ENCODE measurements around the gene SPEN.

Gene SPEN

DNA sequence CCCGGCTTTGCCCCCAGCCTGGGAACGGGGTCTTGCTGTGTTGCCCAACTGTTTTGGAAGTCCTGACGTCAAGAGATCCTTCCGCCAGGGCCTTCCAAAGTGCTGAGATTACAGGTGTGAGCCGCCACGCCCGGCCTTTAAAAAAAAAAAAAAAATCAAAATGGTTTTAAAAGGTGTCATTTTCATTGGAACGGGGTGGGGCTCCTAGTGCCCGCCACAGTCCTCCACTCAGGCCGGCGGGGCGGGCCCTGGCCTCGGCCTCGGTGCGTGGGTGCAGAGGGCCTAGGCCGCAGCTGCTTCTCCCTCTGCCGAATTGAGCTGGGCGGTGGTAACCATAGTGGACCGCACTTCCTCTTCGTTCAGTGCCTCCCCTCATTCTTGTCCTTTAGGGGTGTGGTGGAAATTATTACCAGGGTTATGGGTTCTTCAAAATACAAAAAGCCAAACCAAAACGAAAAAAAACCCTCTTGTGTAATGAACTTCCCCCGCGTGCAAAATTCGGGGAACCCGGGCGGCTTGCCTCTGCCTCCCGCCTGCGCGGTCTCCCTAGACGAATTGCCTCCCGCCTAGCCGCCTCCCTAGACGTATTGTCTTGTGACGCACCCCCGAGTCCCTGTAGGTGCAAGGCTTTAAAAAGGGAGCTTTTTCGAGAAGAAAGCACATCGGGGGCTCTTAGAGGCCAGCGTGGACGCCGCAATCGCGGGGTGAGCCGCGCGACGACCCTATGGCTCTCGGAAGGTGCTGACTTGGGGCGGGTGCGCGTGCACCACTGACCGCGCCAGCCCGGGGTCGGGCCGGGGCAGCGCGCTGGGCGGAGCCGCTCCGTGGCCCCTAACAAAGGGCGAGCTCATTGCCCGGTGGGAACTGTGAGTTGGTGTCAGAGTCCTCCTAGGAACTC lies 10.5 kb upstream of the SPEN start:
- Histone ChIP-seq H3F3A (ENCODE audit: low read depth) (peaks cover 14% of the 10 kb centered on the region; the same call in 1 of the 2 replicates), H3K36me3 (ENCODE audit: insufficient read depth, low read length) (no peaks in the 10 kb centered on the region), H3K4me3 (ENCODE audit: low read length, poor library complexity, severe bottlenecking) (peak overlapping the region; percentile 89), H4K20me1 (ENCODE audit: insufficient read depth, low read length, poor library complexity, severe bottlenecking) (peaks cover 3% of the 10 kb centered on the region), H3K4me1 (ENCODE audit: insufficient read depth, low read length, poor library complexity, severe bottlenecking) (peaks cover 24% of the 10 kb centered on the region), H3K9ac (ENCODE audit: low read depth, low read length, poor library complexity, severe bottlenecking) (peak overlapping the region; percentile 100), H3K9me2 (replicated peaks; ENCODE audit: low read depth, low read length) (no peaks in the 10 kb centered on the region), H3K9me3 (ENCODE audit: insufficient read depth, low read depth, low read length) (no peaks in the 10 kb centered on the region), H3K4me2 (ENCODE audit: low read depth, low read length, poor library complexity, severe bottlenecking) (peak overlapping the region; percentile 76), H3K27me3 (ENCODE audit: insufficient read depth, low read length, poor library complexity, severe bottlenecking) (peaks cover 11% of the 10 kb centered on the region), H3K79me2 (ENCODE audit: insufficient read depth, low read length) (peaks cover 53% of the 10 kb centered on the region), H2AFZ (ENCODE audit: low read length) (no peak overlapping the region)
- TF ChIP-seq, protein P1, sequence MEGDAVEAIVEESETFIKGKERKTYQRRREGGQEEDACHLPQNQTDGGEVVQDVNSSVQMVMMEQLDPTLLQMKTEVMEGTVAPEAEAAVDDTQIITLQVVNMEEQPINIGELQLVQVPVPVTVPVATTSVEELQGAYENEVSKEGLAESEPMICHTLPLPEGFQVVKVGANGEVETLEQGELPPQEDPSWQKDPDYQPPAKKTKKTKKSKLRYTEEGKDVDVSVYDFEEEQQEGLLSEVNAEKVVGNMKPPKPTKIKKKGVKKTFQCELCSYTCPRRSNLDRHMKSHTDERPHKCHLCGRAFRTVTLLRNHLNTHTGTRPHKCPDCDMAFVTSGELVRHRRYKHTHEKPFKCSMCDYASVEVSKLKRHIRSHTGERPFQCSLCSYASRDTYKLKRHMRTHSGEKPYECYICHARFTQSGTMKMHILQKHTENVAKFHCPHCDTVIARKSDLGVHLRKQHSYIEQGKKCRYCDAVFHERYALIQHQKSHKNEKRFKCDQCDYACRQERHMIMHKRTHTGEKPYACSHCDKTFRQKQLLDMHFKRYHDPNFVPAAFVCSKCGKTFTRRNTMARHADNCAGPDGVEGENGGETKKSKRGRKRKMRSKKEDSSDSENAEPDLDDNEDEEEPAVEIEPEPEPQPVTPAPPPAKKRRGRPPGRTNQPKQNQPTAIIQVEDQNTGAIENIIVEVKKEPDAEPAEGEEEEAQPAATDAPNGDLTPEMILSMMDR (conservative IDR thresholded peaks at IDR 0.05; ENCODE audit: low read length) = no peak
- no peak for TF ChIP-seq EZH2phosphoT487 (IDR thresholded peaks at IDR 0.05; ENCODE audit: borderline replicate concordance)

DNA sequence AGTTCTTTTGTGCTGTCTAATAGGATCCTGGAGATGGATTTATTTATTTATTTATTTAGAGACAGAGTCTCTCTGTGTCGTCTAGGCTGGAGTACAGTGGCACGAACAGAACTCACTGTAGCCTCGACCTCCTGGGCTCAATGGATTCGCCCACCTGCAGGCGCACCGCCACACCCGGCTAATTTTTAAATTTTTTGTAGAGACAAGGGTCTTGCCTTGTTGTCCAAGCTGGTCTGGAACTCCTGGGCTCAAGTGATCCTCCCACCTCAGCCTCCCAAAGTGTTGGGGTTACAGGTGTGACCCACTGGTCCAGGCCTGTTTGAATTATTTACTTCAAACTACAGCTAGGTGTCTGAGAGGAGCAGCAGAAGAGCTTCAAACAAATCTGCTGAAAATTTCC lies 9.6 kb upstream of the SPEN start:
- no peak overlapping the region for H2AFZ ChIP-seq (ENCODE audit: low read length)
- peaks cover 11% of the 10 kb centered on the region for H3K27me3 ChIP-seq (ENCODE audit: insufficient read depth, low read length, poor library complexity, severe bottlenecking)
- no peaks in the 10 kb centered on the region for H3K36me3 ChIP-seq (ENCODE audit: insufficient read depth, low read length)
- no peak overlapping the region for H3K9ac ChIP-seq (ENCODE audit: low read depth, low read length, poor library complexity, severe bottlenecking)
- no peak for TF ChIP-seq EZH2phosphoT487 (IDR thresholded peaks at IDR 0.05; ENCODE audit: borderline replicate concordance)
- TF ChIP-seq, protein P1 (conservative IDR thresholded peaks at IDR 0.05; ENCODE audit: low read length) = no peak
- peaks cover 44% of the 10 kb centered on the region for H3K79me2 ChIP-seq (ENCODE audit: insufficient read depth, low read length)
- peak overlapping the region; percentile 76 for H3K4me2 ChIP-seq (ENCODE audit: low read depth, low read length, poor library complexity, severe bottlenecking)
- H3K4me1 ChIP-seq (ENCODE audit: insufficient read depth, low read length, poor library complexity, severe bottlenecking) = peaks cover 20% of the 10 kb centered on the region
- H3K9me3 ChIP-seq (ENCODE audit: insufficient read depth, low read depth, low read length) = no peaks in the 10 kb centered on the region
- H3K4me3 ChIP-seq (ENCODE audit: low read length, poor library complexity, severe bottlenecking) = no peak overlapping the region
- H3F3A ChIP-seq (ENCODE audit: low read depth) = peaks cover 14% of the 10 kb centered on the region; the same call in 1 of the 2 replicates
- peaks cover 3% of the 10 kb centered on the region for H4K20me1 ChIP-seq (ENCODE audit: insufficient read depth, low read length, poor library complexity, severe bottlenecking)
- no peaks in the 10 kb centered on the region for H3K9me2 ChIP-seq (replicated peaks; ENCODE audit: low read depth, low read length)

DNA sequence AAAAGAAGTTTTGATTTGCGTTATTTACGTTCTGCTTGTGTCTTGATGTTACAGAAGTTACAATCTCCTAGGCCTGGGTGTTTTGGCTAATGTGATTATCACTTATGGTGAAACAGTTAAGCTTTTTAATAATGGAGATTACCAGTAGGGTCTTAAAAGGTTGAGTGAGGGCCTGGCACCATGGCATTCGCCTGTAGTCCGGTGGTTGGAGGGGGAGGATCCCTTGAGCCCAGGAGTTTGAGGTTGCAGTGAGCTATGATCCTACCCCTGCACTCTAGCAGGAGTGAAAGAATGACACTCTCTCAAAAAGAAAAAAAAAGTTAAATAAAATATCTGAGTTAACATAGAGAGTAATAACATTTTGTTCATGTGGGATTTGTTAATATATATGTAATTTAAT lies 8.8 kb upstream of the SPEN start:
- Histone ChIP-seq H4K20me1 (ENCODE audit: insufficient read depth, low read length, poor library complexity, severe bottlenecking) (peaks cover 2% of the 10 kb centered on the region), H3F3A (ENCODE audit: low read depth) (peaks cover 16% of the 10 kb centered on the region), H3K9ac (ENCODE audit: low read depth, low read length, poor library complexity, severe bottlenecking) (no peak overlapping the region), H3K27me3 (ENCODE audit: insufficient read depth, low read length, poor library complexity, severe bottlenecking) (peaks cover 9% of the 10 kb centered on the region), H3K9me3 (ENCODE audit: insufficient read depth, low read depth, low read length) (no peaks in the 10 kb centered on the region), H3K4me3 (ENCODE audit: low read length, poor library complexity, severe bottlenecking) (no peak overlapping the region), H3K36me3 (ENCODE audit: insufficient read depth, low read length) (no peaks in the 10 kb centered on the region), H3K4me1 (ENCODE audit: insufficient read depth, low read length, poor library complexity, severe bottlenecking) (peaks cover 20% of the 10 kb centered on the region), H3K9me2 (replicated peaks; ENCODE audit: low read depth, low read length) (no peaks in the 10 kb centered on the region), H3K79me2 (ENCODE audit: insufficient read depth, low read length) (peaks cover 38% of the 10 kb centered on the region), H3K4me2 (ENCODE audit: low read depth, low read length, poor library complexity, severe bottlenecking) (no peak overlapping the region), H2AFZ (ENCODE audit: low read length) (no peak overlapping the region)
- TF ChIP-seq, protein P1 (conservative IDR thresholded peaks at IDR 0.05; ENCODE audit: low read length) = no peak
- TF ChIP-seq EZH2phosphoT487 (IDR thresholded peaks at IDR 0.05; ENCODE audit: borderline replicate concordance) = no peak
